Measurements from ENCODE around the gene LLGL1. TPM values are rescaled to one million over a fixed set of nuclear protein-coding genes. Genes with fewer than 3 reads are reported as not detected.

LLGL1 gene
- total and polyA plus RNA-seq, 2 donors (not counting 1 experiment from before 2014, with no cell fraction given): 14.9 to 15.2 TPM

- Histone ChIP-seq H4K20me1 (ENCODE audit: control insufficient read depth, insufficient read depth, low read length, poor library complexity, severe bottlenecking) (no peaks in the 10 kb centered on the region), H3K27me3 (replicated peaks in 1 of 4; ENCODE audit: control extremely low read depth in 1 of 4, control insufficient read depth in 3 of 4, insufficient read depth in 4 of 4, low read length in 3 of 4) (no peaks in the 10 kb centered on the region), H3K36me3 (replicated peaks in 1 of 2; ENCODE audit: control extremely low read depth in 1 of 2, control insufficient read depth in 1 of 2, extremely low read depth in 1 of 2, insufficient read depth in 2 of 2, low read length in 1 of 2) (peaks cover 0 to 5% of the 10 kb centered on the region in 2 experiments), H3K4me2 (replicated peaks; ENCODE audit: low read depth, low read length, poor library complexity, severe bottlenecking) (no peak overlapping the region), H3K4me3 (ENCODE audit: control extremely low read depth in 1 of 5, extremely low read depth in 1 of 5, insufficient read depth in 1 of 5, low read depth in 2 of 5, low read length in 4 of 5) (no peak overlapping the region), H3K9ac (ENCODE audit: low read length) (no peak overlapping the region), H3K27ac (ENCODE audit: low read length in 2 of 2) (no peak overlapping the region), H2AFZ (ENCODE audit: insufficient read depth, low read depth, low read length, poor library complexity, severe bottlenecking) (no peak overlapping the region), H3K79me2 (ENCODE audit: control insufficient read depth, insufficient read depth, low read length) (peaks cover 13% of the 10 kb centered on the region), H3K4me1 (ENCODE audit: control insufficient read depth in 2 of 2, insufficient read depth in 2 of 2, low read length in 2 of 2) (peaks cover 10 to 14% of the 10 kb centered on the region in 2 donors), H3K9me3 (ENCODE audit: control extremely low read depth in 1 of 3, control insufficient read depth in 2 of 3, insufficient read depth in 1 of 3, low read length in 2 of 3) (no peaks in the 10 kb centered on the region)
- CTCF ChIA-PET: no interaction called here
- peaks cover 10% of the 10 kb centered on the region for H3K4me1 Mint-ChIP-seq
- ATAC-seq (ENCODE audit: low read depth) (no peak), DNase-seq (no peak)
- no peak for TF ChIP-seq EZH2 (IDR thresholded peaks at IDR 0.05; ENCODE audit: borderline replicate concordance, insufficient read depth, low read depth, low read length, poor library complexity, severe bottlenecking)
- TF ChIP-seq CTCF (IDR thresholded peaks at IDR 0.05): no peak
- intact Hi-C loops (cut with micrococcal nuclease): no loop called here
- H3K9me3 Mint-ChIP-seq (ENCODE audit: insufficient read depth): no peaks in the 10 kb centered on the region
- no peak overlapping the region for H3K27ac Mint-ChIP-seq
- H3K27me3 Mint-ChIP-seq: no peaks in the 10 kb centered on the region
- POLR2A ChIA-PET: no interaction called here
- 96% methylated on average over 7 of the region's 7 CpGs for WGBS (ENCODE audit: insufficient coverage)
- H3K4me3 Mint-ChIP-seq: no peak overlapping the region
Observed at GRCh38 chr17:18229771-18230170, 4.3 kb downstream of the LLGL1 start.

DNA sequence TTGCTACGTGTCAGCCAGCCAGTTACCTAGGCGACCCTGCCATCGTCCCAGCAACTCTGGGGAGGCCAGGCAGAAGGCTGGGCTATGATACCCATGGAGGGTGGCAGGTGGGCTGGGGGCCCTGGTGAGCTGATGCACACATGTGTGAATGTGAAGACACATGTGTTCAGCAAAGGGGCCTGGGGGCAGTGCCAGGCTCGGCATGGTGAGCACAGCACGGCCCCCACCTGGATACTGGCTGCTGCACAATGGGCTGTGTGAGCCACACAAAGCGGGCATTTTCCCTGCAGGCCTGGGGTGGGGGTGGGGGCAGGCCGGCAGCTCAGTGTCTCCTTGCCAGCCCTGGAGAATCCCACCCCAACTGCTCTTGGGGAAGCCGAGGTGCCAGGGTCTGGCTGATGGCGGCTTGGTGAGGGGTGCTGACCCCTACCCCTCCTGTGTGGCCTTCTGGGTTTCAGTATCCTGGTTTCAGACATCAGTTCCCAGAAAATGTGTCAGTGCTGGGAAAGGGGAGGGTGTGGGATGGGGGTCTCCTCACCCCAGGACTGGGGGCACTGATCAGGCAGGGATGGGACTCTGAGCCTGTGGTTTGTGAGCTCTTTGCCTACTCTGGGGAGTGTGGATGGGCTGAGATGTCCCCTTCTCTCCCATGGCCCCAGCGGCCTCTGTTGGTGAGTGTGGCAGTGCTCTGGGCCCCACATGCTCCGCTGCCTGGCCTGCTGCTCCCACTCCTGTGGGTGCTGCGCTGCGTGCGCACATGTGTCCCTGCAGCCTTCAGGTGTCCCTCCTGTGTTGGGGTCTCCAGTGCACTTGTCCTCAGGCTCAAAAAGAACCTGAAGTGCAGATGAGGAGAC, 5.1 kb downstream of the LLGL1 start:
- POLR2A ChIA-PET: no interaction called here
- H3K79me2 ChIP-seq (ENCODE audit: control insufficient read depth, insufficient read depth, low read length): peaks cover 13% of the 10 kb centered on the region
- intact Hi-C loops (cut with micrococcal nuclease): no loop called here
- no peaks in the 10 kb centered on the region for H4K20me1 ChIP-seq (ENCODE audit: control insufficient read depth, insufficient read depth, low read length, poor library complexity, severe bottlenecking)
- H3K9me3 Mint-ChIP-seq (ENCODE audit: insufficient read depth): no peaks in the 10 kb centered on the region
- H2AFZ ChIP-seq (ENCODE audit: insufficient read depth, low read depth, low read length, poor library complexity, severe bottlenecking): no peak overlapping the region
- H3K4me1 ChIP-seq (ENCODE audit: control insufficient read depth in 2 of 2, insufficient read depth in 2 of 2, low read length in 2 of 2): peaks cover 6 to 10% of the 10 kb centered on the region in 2 donors
- ATAC-seq (ENCODE audit: low read depth) (no peak), DNase-seq (no peak)
- CTCF ChIA-PET: no interaction called here
- H3K4me2 ChIP-seq (replicated peaks; ENCODE audit: low read depth, low read length, poor library complexity, severe bottlenecking): no peak overlapping the region
- H3K4me3 Mint-ChIP-seq: no peak overlapping the region
- no peak overlapping the region for H3K9ac ChIP-seq (ENCODE audit: low read length)
- H3K27me3 ChIP-seq (replicated peaks in 1 of 4; ENCODE audit: control extremely low read depth in 1 of 4, control insufficient read depth in 3 of 4, insufficient read depth in 4 of 4, low read length in 3 of 4): no peaks in the 10 kb centered on the region
- peaks cover 7% of the 10 kb centered on the region for H3K4me1 Mint-ChIP-seq
- H3K36me3 ChIP-seq (replicated peaks in 1 of 2; ENCODE audit: control extremely low read depth in 1 of 2, control insufficient read depth in 1 of 2, extremely low read depth in 1 of 2, insufficient read depth in 2 of 2, low read length in 1 of 2): peaks cover 0 to 7% of the 10 kb centered on the region in 2 experiments
- no peak overlapping the region for H3K4me3 ChIP-seq (ENCODE audit: control extremely low read depth in 1 of 5, extremely low read depth in 1 of 5, insufficient read depth in 1 of 5, low read depth in 2 of 5, low read length in 4 of 5)
- H3K27ac ChIP-seq (ENCODE audit: low read length in 2 of 2): no peak overlapping the region
- H3K27ac Mint-ChIP-seq: no peak overlapping the region
- no peaks in the 10 kb centered on the region for H3K27me3 Mint-ChIP-seq
- H3K9me3 ChIP-seq (ENCODE audit: control extremely low read depth in 1 of 3, control insufficient read depth in 2 of 3, insufficient read depth in 1 of 3, low read length in 2 of 3): no peaks in the 10 kb centered on the region
- 89% methylated on average over 14 of the region's 14 CpGs for WGBS (ENCODE audit: insufficient coverage)
- no peak for TF ChIP-seq EZH2 (IDR thresholded peaks at IDR 0.05; ENCODE audit: borderline replicate concordance, insufficient read depth, low read depth, low read length, poor library complexity, severe bottlenecking)

All from B cell (primary cell).